Spinal cord (tissue), 10 donors: ENCODE data around the gene CCNK. TPM values are rescaled to one million over a fixed set of nuclear protein-coding genes. Genes with fewer than 3 reads are reported as not detected.

Experiments used
- DNase-seq, 6 donors: peaks; one replicate each; pipeline versions ENCODE4 v3.0.0 to v3.0.0-alpha.2; 2013 to 2015; ENCODE audit warnings: low spot score in 6 of 6, low read depth in 4 of 6
- H3K27ac ChIP-seq: one replicate; pipeline ENCODE4 v1.5.1; 2013; ENCODE audit warnings: low read depth, low read length, control low read depth
- H3K27me3 ChIP-seq: one replicate; pipeline ENCODE4 v1.6.1; 2013; ENCODE audit warnings: low read length; ENCODE audit not compliant: control insufficient read depth, insufficient read depth
- H3K36me3 ChIP-seq: one replicate; pipeline ENCODE4 v1.6.1; 2013; ENCODE audit warnings: low read length; ENCODE audit not compliant: control insufficient read depth, insufficient read depth
- H3K4me1 ChIP-seq: one replicate; pipeline ENCODE4 v1.6.1; 2013; ENCODE audit warnings: low read length; ENCODE audit not compliant: control insufficient read depth, insufficient read depth
- H3K4me3 ChIP-seq: one replicate; pipeline ENCODE4 v1.5.1; 2013; ENCODE audit warnings: low read depth, low read length, control low read depth
- H3K9me3 ChIP-seq: one replicate; pipeline ENCODE4 v1.6.1; 2013; ENCODE audit warnings: low read length; ENCODE audit not compliant: control insufficient read depth, insufficient read depth
- WGBS: methylation state at CpG from one replicate; pipeline ENCODE4 v1.1.5; 2013; ENCODE audit warnings: missing lambda C conversion rate; ENCODE audit not compliant: insufficient coverage; 5-methylcytosine and 5-hydroxymethylcytosine counted together
- polyA plus RNA-seq, 2 donors: library from polyadenylated mRNA; unstranded; fragments of 120-200 nt; gene quantifications; one replicate each; pipeline ENCODE4 v1.2.1, GENCODE V29; 2013; ENCODE audit not compliant: insufficient read length in 2 of 2
- total RNA-seq, 2 donors: library from RNA; depleted of rRNA in 1 of 2; stranded (reverse); fragments of 120-200 nt in 1 of 2; fragments of >200 nt in 1 of 2; gene quantifications; one replicate each; pipeline versions ENCODE4 v1.2.3 to v1.2.4, GENCODE V29; 2013 to 2014
- donor health status: healthy.

Gene CCNK
- total and polyA plus RNA-seq, 4 donors, result 25.7 to 49.0 (median 41.4) TPM

GRCh38 chr14:99441918-99442317, 39.3 kb upstream of the CCNK start:
- Histone ChIP-seq H3K27ac (no peak overlapping the region), H3K4me1 (no peaks in the 10 kb centered on the region), H3K9me3 (no peaks in the 10 kb centered on the region), H3K36me3 (peaks cover 30% of the 10 kb centered on the region), H3K4me3 (no peak overlapping the region), H3K27me3 (no peaks in the 10 kb centered on the region)
- WGBS, result 94% methylated on average over 3 of the region's 7 CpGs
- no peak for DNase-seq

- no peak overlapping the region for H3K27ac ChIP-seq
- 93% methylated on average over 3 of the region's 7 CpGs for WGBS
- H3K36me3 ChIP-seq, result peaks cover 27% of the 10 kb centered on the region
- no peak overlapping the region for H3K4me3 ChIP-seq
- no peaks in the 10 kb centered on the region for H3K27me3 ChIP-seq
- no peaks in the 10 kb centered on the region for H3K9me3 ChIP-seq
- DNase-seq, result no peak
- H3K4me1 ChIP-seq, result no peaks in the 10 kb centered on the region
Measured at GRCh38 chr14:99445931-99446330, 35.3 kb upstream of the CCNK start.

GRCh38 chr14:99447739-99448138, 33.5 kb upstream of the CCNK start:
- DNase-seq, result no peak
- Histone ChIP-seq H3K4me3 (no peak overlapping the region), H3K27me3 (no peaks in the 10 kb centered on the region), H3K4me1 (no peaks in the 10 kb centered on the region), H3K27ac (no peak overlapping the region), H3K9me3 (no peaks in the 10 kb centered on the region), H3K36me3 (peaks cover 23% of the 10 kb centered on the region)
- WGBS, result 100% methylated on average over 3 of the region's 4 CpGs

- no peaks in the 10 kb centered on the region for H3K4me1 ChIP-seq
- peak in 1 of 6 donors; percentile 55 for DNase-seq
- no peaks in the 10 kb centered on the region for H3K27me3 ChIP-seq
- no peak overlapping the region for H3K4me3 ChIP-seq
- WGBS, result 100% methylated on average over 2 of the region's 3 CpGs
- H3K27ac ChIP-seq, result no peak overlapping the region
- no peaks in the 10 kb centered on the region for H3K9me3 ChIP-seq
- peaks cover 29% of the 10 kb centered on the region for H3K36me3 ChIP-seq
Measured at GRCh38 chr14:99450266-99450665, 30.9 kb upstream of the CCNK start.

GRCh38 chr14:99451234-99451633, 30.0 kb upstream of the CCNK start:
- 100% methylated on average over 4 of the region's 5 CpGs for WGBS
- H3K36me3 ChIP-seq, result peaks cover 28% of the 10 kb centered on the region

GRCh38 chr14:99452968-99453367, 28.2 kb upstream of the CCNK start:
- Histone ChIP-seq H3K4me3 (no peak overlapping the region), H3K36me3 (peaks cover 25% of the 10 kb centered on the region), H3K9me3 (no peaks in the 10 kb centered on the region), H3K27ac (no peak overlapping the region), H3K27me3 (no peaks in the 10 kb centered on the region), H3K4me1 (no peaks in the 10 kb centered on the region)
- 83% methylated on average over 1 of the region's 4 CpGs for WGBS
- DNase-seq, result no peak

More at GRCh38 chr14:99451234-99451633, 30.0 kb upstream of the CCNK start:
- H3K27ac ChIP-seq, result no peak overlapping the region
- no peak overlapping the region for H3K4me3 ChIP-seq
- H3K9me3 ChIP-seq, result no peaks in the 10 kb centered on the region
- no peaks in the 10 kb centered on the region for H3K4me1 ChIP-seq
- no peak for DNase-seq
- no peaks in the 10 kb centered on the region for H3K27me3 ChIP-seq

- no peaks in the 10 kb centered on the region for H3K27me3 ChIP-seq
- 100% methylated on average over 2 of the region's 3 CpGs for WGBS
- H3K36me3 ChIP-seq, result peaks cover 18% of the 10 kb centered on the region
- H3K4me1 ChIP-seq, result no peaks in the 10 kb centered on the region
- H3K27ac ChIP-seq, result no peak overlapping the region
- H3K4me3 ChIP-seq, result no peak overlapping the region
- H3K9me3 ChIP-seq, result no peaks in the 10 kb centered on the region
- no peak for DNase-seq
Measured at GRCh38 chr14:99454246-99454645, 27.0 kb upstream of the CCNK start.

- Histone ChIP-seq H3K36me3 (peaks cover 20% of the 10 kb centered on the region), H3K27ac (no peak overlapping the region), H3K4me1 (no peaks in the 10 kb centered on the region), H3K27me3 (no peaks in the 10 kb centered on the region), H3K4me3 (no peak overlapping the region), H3K9me3 (no peaks in the 10 kb centered on the region)
- WGBS, result 89% methylated on average over 4 of the region's 5 CpGs
- DNase-seq, result no peak
Measured at GRCh38 chr14:99459481-99460100, 21.6 kb upstream of the CCNK start.

GRCh38 chr14:99460793-99461192, 20.4 kb upstream of the CCNK start:
- Histone ChIP-seq H3K4me1 (no peaks in the 10 kb centered on the region), H3K9me3 (no peaks in the 10 kb centered on the region), H3K27ac (no peak overlapping the region), H3K27me3 (no peaks in the 10 kb centered on the region), H3K36me3 (peaks cover 25% of the 10 kb centered on the region), H3K4me3 (no peak overlapping the region)
- no peak for DNase-seq
- 78% methylated on average over 3 of the region's 3 CpGs for WGBS

- WGBS, result no CpG with 5 or more reads among the region's 5 CpGs
- no peaks in the 10 kb centered on the region for H3K27me3 ChIP-seq
- no peak overlapping the region for H3K4me3 ChIP-seq
- peaks cover 23% of the 10 kb centered on the region for H3K36me3 ChIP-seq
- no peaks in the 10 kb centered on the region for H3K4me1 ChIP-seq
- H3K27ac ChIP-seq, result no peak overlapping the region
- no peak for DNase-seq
- no peaks in the 10 kb centered on the region for H3K9me3 ChIP-seq
Measured at GRCh38 chr14:99461411-99462085, 19.7 kb upstream of the CCNK start.
